ENCODE results near the gene SLC26A11. TPM values are rescaled to one million over a fixed set of nuclear protein-coding genes. Genes with fewer than 3 reads are reported as not detected.

SLC26A11 gene
- total and polyA plus RNA-seq, 8 donors, result 2.3 to 93.3 (median 7.9) TPM

DNA sequence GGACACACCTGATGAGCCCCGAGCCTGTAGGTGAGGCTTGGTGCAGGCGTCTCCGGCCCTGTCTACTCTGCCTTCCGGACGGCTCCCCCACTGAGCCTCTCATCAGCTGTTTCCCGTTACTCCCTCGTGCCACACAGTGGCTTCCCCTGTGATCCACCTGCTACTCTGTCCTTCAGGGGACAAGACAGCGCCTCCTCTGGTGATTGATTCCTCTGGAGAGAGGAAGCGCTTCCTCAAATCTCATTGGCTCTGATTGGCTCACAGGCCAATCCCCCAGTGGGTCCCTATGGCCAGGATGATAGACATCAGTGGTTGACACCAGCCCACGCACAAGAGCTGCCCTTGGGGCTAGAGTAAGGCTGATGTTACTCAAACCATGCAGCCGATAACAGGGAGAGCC is 64.4 kb downstream of the SLC26A11 start:
- Histone ChIP-seq H3K4me3 (no peak overlapping the region), H3K4me1 (peaks cover 0 to 12% (median 5%) of the 10 kb centered on the region in 4 donors), H3K36me3 (peaks cover 25 to 98% (median 66%) of the 10 kb centered on the region in 4 donors), H3K9me3 (no peaks in the 10 kb centered on the region), H3K27ac (no peak overlapping the region), H3K27me3 (no peaks in the 10 kb centered on the region)
- WGBS, 5 donors, result 88 to 96% (median 94%) methylated on average over 10 to 11 of the region's 11 CpGs
- no peak for TF ChIP-seq POLR2AphosphoS5 (IDR thresholded peaks at IDR 0.05)
- TF ChIP-seq, protein P1, sequence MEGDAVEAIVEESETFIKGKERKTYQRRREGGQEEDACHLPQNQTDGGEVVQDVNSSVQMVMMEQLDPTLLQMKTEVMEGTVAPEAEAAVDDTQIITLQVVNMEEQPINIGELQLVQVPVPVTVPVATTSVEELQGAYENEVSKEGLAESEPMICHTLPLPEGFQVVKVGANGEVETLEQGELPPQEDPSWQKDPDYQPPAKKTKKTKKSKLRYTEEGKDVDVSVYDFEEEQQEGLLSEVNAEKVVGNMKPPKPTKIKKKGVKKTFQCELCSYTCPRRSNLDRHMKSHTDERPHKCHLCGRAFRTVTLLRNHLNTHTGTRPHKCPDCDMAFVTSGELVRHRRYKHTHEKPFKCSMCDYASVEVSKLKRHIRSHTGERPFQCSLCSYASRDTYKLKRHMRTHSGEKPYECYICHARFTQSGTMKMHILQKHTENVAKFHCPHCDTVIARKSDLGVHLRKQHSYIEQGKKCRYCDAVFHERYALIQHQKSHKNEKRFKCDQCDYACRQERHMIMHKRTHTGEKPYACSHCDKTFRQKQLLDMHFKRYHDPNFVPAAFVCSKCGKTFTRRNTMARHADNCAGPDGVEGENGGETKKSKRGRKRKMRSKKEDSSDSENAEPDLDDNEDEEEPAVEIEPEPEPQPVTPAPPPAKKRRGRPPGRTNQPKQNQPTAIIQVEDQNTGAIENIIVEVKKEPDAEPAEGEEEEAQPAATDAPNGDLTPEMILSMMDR (IDR thresholded peaks at IDR 0.05), result no peak
- DNase-seq, result no peak
- intact Hi-C loops (cut with DNase I; ENCODE audit: low total_unique reads), result loop anchor here (5.0 kb wide), 1 partner anchor 98 kb away; no protein-coding TSS in a partner anchor

DNA sequence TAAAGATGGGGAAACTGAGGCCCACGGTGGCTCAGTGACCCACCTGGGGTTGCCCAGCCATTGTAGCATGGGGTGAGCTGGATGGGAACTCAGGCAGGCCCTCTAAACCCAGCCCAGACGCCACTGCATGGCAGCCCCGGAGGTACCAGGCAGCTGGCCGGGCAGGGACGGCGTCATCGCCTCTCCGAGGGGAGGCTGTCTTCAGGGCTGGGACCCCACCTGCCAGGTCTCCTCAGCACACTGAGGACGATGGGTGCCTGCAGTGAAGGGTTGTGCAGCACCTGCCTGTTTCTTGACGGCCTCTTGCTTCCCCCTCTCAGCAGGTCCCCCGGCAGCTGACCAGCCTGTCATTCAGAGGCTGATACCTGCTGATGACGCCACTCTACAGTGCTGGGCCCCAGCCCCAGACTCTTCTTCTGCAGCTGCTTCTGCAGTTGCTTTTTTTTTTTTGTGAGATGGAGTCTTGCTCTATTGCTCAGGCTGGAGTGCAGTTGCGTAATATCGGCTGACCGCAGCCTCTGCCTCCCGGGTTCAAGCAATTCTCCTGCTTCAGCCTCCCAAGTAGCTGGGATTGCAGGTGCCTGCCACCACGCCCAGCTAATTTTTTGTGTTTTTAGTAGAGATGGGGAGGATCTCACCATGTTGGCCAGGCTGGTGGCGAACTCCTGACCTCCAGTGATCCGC is 65.2 kb downstream of the SLC26A11 start:
- Histone ChIP-seq H3K36me3 (peaks cover 32 to 98% (median 67%) of the 10 kb centered on the region in 4 donors), H3K4me3 (no peak overlapping the region), H3K27me3 (no peaks in the 10 kb centered on the region), H3K9me3 (no peaks in the 10 kb centered on the region), H3K27ac (no peak overlapping the region), H3K4me1 (peaks cover 0 to 8% (median under 1%) of the 10 kb centered on the region in 4 donors)
- TF ChIP-seq, protein P1 (IDR thresholded peaks at IDR 0.05), result no peak
- TF ChIP-seq EP300 (IDR thresholded peaks at IDR 0.05), result no peak
- TF ChIP-seq POLR2AphosphoS5 (IDR thresholded peaks at IDR 0.05), result no peak
- TF ChIP-seq POLR2A (IDR thresholded peaks at IDR 0.05), result no peak
- 94 to 98% (median 96%) methylated on average over 13 to 19 of the region's 19 CpGs for WGBS, 5 donors
- DNase-seq, result no peak
- intact Hi-C loops (cut with DNase I; ENCODE audit: low total_unique reads), result no loop called here

DNA sequence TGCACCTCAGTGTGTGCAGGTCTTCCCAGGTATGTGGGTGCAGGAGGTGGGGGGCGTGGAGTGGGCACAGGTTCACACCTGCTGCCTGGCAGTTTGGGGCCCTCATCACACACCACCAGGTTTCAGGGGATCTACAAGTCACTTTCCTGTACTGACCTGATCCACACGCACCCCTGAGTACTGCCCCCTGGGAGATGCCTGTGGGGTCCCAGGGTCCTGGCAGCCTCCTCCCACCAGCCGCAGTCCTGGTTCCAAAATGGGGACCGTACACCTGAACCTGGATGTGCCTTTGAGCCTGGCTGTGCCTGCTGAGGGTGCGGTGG is 66.4 kb downstream of the SLC26A11 start:
- Histone ChIP-seq H3K9me3 (no peaks in the 10 kb centered on the region), H3K27me3 (no peaks in the 10 kb centered on the region), H3K27ac (no peak overlapping the region), H3K4me3 (no peak overlapping the region), H3K36me3 (peaks cover 45 to 99% (median 73%) of the 10 kb centered on the region in 4 donors), H3K4me1 (peaks cover 0 to 6% (median 0%) of the 10 kb centered on the region in 4 donors)
- 91 to 98% (median 94%) methylated on average over 5 of the region's 5 CpGs for WGBS, 5 donors
- intact Hi-C loops (cut with DNase I; ENCODE audit: low total_unique reads), result no loop called here
- TF ChIP-seq POLR2AphosphoS5 (IDR thresholded peaks at IDR 0.05) (no peak), EP300 (IDR thresholded peaks at IDR 0.05) (no peak), POLR2A (IDR thresholded peaks at IDR 0.05) (no peak)
- TF ChIP-seq, protein P1 (IDR thresholded peaks at IDR 0.05), result no peak
- DNase-seq, result no peak

DNA sequence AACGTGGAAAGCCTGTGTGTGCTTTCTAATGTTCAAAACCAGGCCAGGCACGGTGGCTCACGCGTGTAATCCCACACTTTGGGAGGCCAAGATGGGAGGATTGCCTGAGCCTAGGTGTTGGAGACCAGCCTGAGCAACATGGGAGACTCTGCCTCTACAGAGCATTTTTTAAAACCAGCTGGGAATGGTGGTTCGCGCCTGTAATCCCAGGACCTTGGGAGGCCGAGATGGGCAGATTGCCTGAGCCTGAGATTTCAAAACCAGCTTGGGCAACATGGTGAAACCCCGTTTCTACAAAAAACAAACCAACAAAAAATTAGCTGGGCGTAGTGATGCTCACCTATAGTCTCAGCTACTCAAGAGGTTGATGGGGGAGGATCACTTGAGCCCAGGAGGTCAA is 66.8 kb downstream of the SLC26A11 start:
- DNase-seq, result no peak
- intact Hi-C loops (cut with DNase I; ENCODE audit: low total_unique reads), result no loop called here
- H3K9me3 ChIP-seq, result no peaks in the 10 kb centered on the region
- WGBS, 5 donors, result 91 to 97% (median 93%) methylated on average over 9 of the region's 9 CpGs
- H3K4me1 ChIP-seq, result peaks cover 0 to 6% (median 0%) of the 10 kb centered on the region in 4 donors
- no peak overlapping the region for H3K4me3 ChIP-seq
- H3K36me3 ChIP-seq, result peaks cover 48 to 99% (median 73%) of the 10 kb centered on the region in 4 donors
- TF ChIP-seq, protein P1 (IDR thresholded peaks at IDR 0.05), result no peak
- TF ChIP-seq POLR2AphosphoS5 (IDR thresholded peaks at IDR 0.05) (no peak), POLR2A (IDR thresholded peaks at IDR 0.05) (no peak), EP300 (IDR thresholded peaks at IDR 0.05) (no peak)
- H3K27ac ChIP-seq, result no peak overlapping the region
- H3K27me3 ChIP-seq, result no peaks in the 10 kb centered on the region

Data from stomach (tissue), 9 donors.